SU-DHL-6 (cell line): ENCODE results near the gene TADA2B.

Source experiments
- H2AFZ ChIP-seq: fragments of 200-600 bp; sonication (generic); 2 replicates; pipeline ENCODE4 v1.6.1; 2014; ENCODE audit warnings: low read depth, mild to moderate bottlenecking, moderate library complexity, mixed read lengths, antibody characterized with exemption, low read length; ENCODE audit not compliant: severe bottlenecking
- H3F3A ChIP-seq: fragments of 200-600 bp; shearing (Covaris generic); 2 replicates; pipeline ENCODE4 v1.6.0; 2016; ENCODE audit warnings: antibody characterized with exemption, mild to moderate bottlenecking; ENCODE audit not compliant: insufficient read depth
- H3K27ac ChIP-seq: fragments of 200-600 bp; sonication (generic); 2 replicates; pipeline ENCODE4 v1.5.1; 2016; ENCODE audit warnings: low read depth, mild to moderate bottlenecking, low read length, moderate library complexity, mixed read lengths
- H3K27me3 ChIP-seq: fragments of 200-600 bp; sonication (generic), shearing (Covaris generic); 2 replicates; pipeline ENCODE4 v1.6.0; 2014; ENCODE audit warnings: mild to moderate bottlenecking, low read length
- H3K36me3 ChIP-seq: fragments of 200-600 bp; sonication (generic); 2 replicates; pipeline ENCODE4 v1.6.1; 2014; ENCODE audit warnings: mild to moderate bottlenecking, low read length, mixed read lengths
- H3K4me2 ChIP-seq: fragments of 300-600, 200-600 bp; shearing (Covaris generic), sonication (generic); 2 replicates; pipeline ENCODE4 v1.6.0; 2014; ENCODE audit warnings: low read length, low read depth, mild to moderate bottlenecking; ENCODE audit not compliant: poor library complexity, severe bottlenecking
- H3K4me3 ChIP-seq: fragments of 200-600 bp; sonication (generic); 2 replicates; pipeline ENCODE4 v1.5.1; 2014; ENCODE audit warnings: antibody characterized with exemption, low read length, mild to moderate bottlenecking, mixed read lengths; ENCODE audit not compliant: insufficient read depth, poor library complexity, severe bottlenecking
- H3K79me2 ChIP-seq: fragments of 200-600 bp; sonication (generic); 2 replicates; pipeline ENCODE4 v1.6.1; 2014; ENCODE audit warnings: mild to moderate bottlenecking, low read length, moderate library complexity; ENCODE audit not compliant: insufficient read depth
- H3K9ac ChIP-seq: fragments of 200-600 bp; sonication (generic); 2 replicates; pipeline ENCODE4 v1.7.0; 2014; ENCODE audit warnings: mild to moderate bottlenecking, low read length
- H3K9me2 ChIP-seq: fragments of 200-600 bp; sonication (generic); replicated peaks from 2 replicates; pipeline ENCODE4 v1.6.1; 2014; ENCODE audit warnings: low read length; ENCODE audit not compliant: insufficient read depth
- H3K9me3 ChIP-seq: fragments of 200-600 bp; sonication (generic); 2 replicates; pipeline ENCODE4 v1.6.1; 2014; ENCODE audit warnings: low read length, mixed read lengths; ENCODE audit not compliant: insufficient read depth
- H4K20me1 ChIP-seq: fragments of 200-600 bp; sonication (generic); 2 replicates; pipeline ENCODE4 v1.6.1; 2014; ENCODE audit warnings: low read depth, mild to moderate bottlenecking, antibody characterized with exemption, low read length, moderate library complexity, mixed read lengths
- EZH2phosphoT487 ChIP-seq: fragments of 200-600 bp; sonication (generic), shearing (Covaris generic); conservative IDR thresholded peaks from 2 replicates; pipeline ENCODE4 v1.6.1; 2018; ENCODE audit warnings: mild to moderate bottlenecking, antibody characterized with exemption, low read length, moderate library complexity, mixed read lengths
- TF ChIP-seq, protein P1 (sequence below): fragments of 200-600 bp; sonication (generic); IDR thresholded peaks from one replicate; pipeline ENCODE4 v1.5.1; 2017; ENCODE audit warnings: antibody characterized with exemption, mild to moderate bottlenecking, low read length, moderate library complexity; ENCODE audit not compliant: insufficient read depth, poor library complexity, severe bottlenecking

TADA2B gene

GRCh38 chr4:7051905-7052304, 8.7 kb downstream of the TADA2B start:
- TF ChIP-seq, protein P1, sequence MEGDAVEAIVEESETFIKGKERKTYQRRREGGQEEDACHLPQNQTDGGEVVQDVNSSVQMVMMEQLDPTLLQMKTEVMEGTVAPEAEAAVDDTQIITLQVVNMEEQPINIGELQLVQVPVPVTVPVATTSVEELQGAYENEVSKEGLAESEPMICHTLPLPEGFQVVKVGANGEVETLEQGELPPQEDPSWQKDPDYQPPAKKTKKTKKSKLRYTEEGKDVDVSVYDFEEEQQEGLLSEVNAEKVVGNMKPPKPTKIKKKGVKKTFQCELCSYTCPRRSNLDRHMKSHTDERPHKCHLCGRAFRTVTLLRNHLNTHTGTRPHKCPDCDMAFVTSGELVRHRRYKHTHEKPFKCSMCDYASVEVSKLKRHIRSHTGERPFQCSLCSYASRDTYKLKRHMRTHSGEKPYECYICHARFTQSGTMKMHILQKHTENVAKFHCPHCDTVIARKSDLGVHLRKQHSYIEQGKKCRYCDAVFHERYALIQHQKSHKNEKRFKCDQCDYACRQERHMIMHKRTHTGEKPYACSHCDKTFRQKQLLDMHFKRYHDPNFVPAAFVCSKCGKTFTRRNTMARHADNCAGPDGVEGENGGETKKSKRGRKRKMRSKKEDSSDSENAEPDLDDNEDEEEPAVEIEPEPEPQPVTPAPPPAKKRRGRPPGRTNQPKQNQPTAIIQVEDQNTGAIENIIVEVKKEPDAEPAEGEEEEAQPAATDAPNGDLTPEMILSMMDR = no peak
- no peak for TF ChIP-seq EZH2phosphoT487
- no peak overlapping the region for H3K27ac ChIP-seq
- no peak overlapping the region for H3K4me3 ChIP-seq
- H2AFZ ChIP-seq = no peak overlapping the region
- H3K36me3 ChIP-seq = no peaks in the 10 kb centered on the region
- peaks cover 26% of the 10 kb centered on the region for H3K79me2 ChIP-seq
- H3K9me2 ChIP-seq = no peaks in the 10 kb centered on the region
- no peak overlapping the region for H3K4me2 ChIP-seq
- peaks cover 2% of the 10 kb centered on the region; the same call in 1 of the 2 replicates for H3F3A ChIP-seq
- no peaks in the 10 kb centered on the region for H3K9me3 ChIP-seq
- no peaks in the 10 kb centered on the region for H3K27me3 ChIP-seq
- no peaks in the 10 kb centered on the region for H4K20me1 ChIP-seq
- H3K9ac ChIP-seq = no peak overlapping the region

- no peaks in the 10 kb centered on the region for H3K27me3 ChIP-seq
- no peaks in the 10 kb centered on the region for H4K20me1 ChIP-seq
- peaks cover 6% of the 10 kb centered on the region; the same call in 1 of the 2 replicates for H3F3A ChIP-seq
- H3K9ac ChIP-seq = no peak overlapping the region
- no peak overlapping the region for H3K4me2 ChIP-seq
- no peak overlapping the region for H3K27ac ChIP-seq
- H2AFZ ChIP-seq = no peak overlapping the region
- no peaks in the 10 kb centered on the region for H3K9me3 ChIP-seq
- H3K36me3 ChIP-seq = no peaks in the 10 kb centered on the region
- no peak overlapping the region for H3K4me3 ChIP-seq
- H3K79me2 ChIP-seq = peaks cover 22% of the 10 kb centered on the region
- no peaks in the 10 kb centered on the region for H3K9me2 ChIP-seq
- no peak for TF ChIP-seq EZH2phosphoT487
- TF ChIP-seq, protein P1 = no peak
Observed at GRCh38 chr4:7052313-7052712, 9.1 kb downstream of the TADA2B start.

GRCh38 chr4:7052923-7053715, 9.9 kb downstream of the TADA2B start:
- no peaks in the 10 kb centered on the region for H3K9me2 ChIP-seq
- no peaks in the 10 kb centered on the region for H3K9me3 ChIP-seq
- no peaks in the 10 kb centered on the region for H3K27me3 ChIP-seq
- peaks cover 15% of the 10 kb centered on the region; the same call in 1 of the 2 replicates for H3K79me2 ChIP-seq
- no peaks in the 10 kb centered on the region for H4K20me1 ChIP-seq
- H3K36me3 ChIP-seq = no peaks in the 10 kb centered on the region
- H3F3A ChIP-seq = peaks cover 6% of the 10 kb centered on the region; the same call in 1 of the 2 replicates
- no peak overlapping the region for H3K4me3 ChIP-seq
- no peak overlapping the region for H3K4me2 ChIP-seq
- no peak overlapping the region for H3K9ac ChIP-seq
- H2AFZ ChIP-seq = no peak overlapping the region
- H3K27ac ChIP-seq = no peak overlapping the region
- TF ChIP-seq, protein P1 = no peak
- no peak for TF ChIP-seq EZH2phosphoT487
